Activated CD4-positive, alpha-beta T cell treated with anti-CD3 and anti-CD28 coated beads, Interleukin-2, Interleukin-4, amounts not matched to agents 100 ng/mL and 50 ng/mL, durations not matched to agents 16 hours and 8 hours (primary cell): ENCODE results near the gene OPCML.

ENCODE experiments used
- DNase-seq: peaks from one replicate; pipeline ENCODE4 v3.0.0-alpha.2; 2020; ENCODE audit warnings: low spot score

Gene OPCML

DNA sequence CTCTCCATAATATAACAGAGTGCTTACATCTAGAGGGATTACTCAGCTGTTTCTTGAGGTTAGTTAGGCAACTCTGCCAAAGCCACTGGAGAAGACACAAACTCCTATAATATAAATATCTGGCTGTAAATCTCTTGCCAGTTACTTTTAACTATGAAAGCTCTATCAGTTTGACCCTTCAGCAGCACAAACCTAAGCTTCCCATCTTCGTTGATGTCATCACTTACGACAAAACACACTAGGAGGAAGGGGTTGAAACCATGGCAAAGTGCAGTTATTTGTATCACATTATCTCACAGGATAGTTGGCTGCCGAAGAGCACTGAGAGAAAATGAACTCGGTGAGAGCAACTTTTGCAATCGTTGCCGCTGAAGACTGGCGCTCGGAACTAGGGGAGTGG, 922.1 kb downstream of the OPCML start:
- DNase-seq: no peak

DNA sequence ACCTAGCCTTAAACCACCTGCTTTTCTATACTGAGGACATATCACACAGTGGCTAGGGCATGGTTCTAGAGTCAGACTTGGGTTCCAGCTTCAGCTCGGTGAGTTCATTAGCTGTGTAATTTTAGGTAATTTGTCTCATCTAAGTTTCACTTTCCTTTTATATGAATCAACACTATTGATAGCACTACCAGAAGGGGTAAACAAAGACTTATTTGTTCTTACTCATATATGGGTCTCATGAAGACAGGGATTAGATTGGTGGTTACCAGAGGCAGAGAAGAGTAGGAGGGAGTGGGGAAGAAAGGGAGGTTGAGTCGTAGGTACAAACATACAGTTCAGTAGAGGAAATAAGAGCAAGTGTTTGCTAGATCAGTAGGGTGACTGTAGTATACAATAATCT, 924.7 kb downstream of the OPCML start:
- DNase-seq: no peak

GRCh38 chr11:132605825-132606570, 926.3 kb downstream of the OPCML start:
- DNase-seq: no peak

DNA sequence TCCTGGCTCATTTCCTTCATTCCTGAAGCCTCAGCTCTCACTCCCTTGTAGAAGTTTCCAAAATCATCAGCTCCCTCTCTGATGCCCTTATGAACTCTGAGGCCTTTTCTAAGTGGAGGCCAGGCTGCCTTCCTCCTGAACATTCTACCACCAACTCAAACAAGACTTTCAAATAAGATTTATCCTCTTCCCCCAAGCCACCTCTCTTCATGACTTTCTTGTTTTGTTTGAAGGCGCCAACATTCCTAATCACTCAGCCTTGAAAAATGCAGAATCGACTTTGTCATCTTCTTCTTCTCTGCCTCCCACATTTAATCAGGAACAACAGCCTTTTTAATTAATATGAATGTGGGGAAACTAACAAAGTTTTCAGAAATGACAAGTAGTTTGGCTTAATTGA, 927.9 kb downstream of the OPCML start:
- DNase-seq: no peak

DNA sequence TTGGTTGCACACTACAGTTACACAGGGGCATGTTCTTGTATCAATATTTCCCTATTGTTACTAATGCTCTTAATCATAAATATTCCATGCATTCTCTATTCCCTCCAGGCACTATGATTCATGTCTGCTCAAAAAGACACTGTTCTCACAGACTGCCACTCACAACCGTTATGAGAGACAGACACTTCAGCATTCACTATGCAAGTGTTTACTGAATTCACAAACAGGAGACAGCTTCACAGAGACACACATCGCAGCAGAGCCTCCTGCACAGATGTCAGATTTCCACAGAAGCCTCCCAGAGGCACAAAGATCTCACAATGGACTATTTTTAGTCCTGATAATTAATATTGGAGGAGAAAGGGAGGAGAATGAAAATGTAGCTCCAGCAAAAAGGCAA, 930.4 kb downstream of the OPCML start:
- no peak for DNase-seq

- no peak for DNase-seq
These were observed 936.6 kb downstream of the OPCML start for GRCh38 chr11:132595711-132596134.

- no peak for DNase-seq
These were observed 937.1 kb downstream of the OPCML start for GRCh38 chr11:132595246-132595645.

DNA sequence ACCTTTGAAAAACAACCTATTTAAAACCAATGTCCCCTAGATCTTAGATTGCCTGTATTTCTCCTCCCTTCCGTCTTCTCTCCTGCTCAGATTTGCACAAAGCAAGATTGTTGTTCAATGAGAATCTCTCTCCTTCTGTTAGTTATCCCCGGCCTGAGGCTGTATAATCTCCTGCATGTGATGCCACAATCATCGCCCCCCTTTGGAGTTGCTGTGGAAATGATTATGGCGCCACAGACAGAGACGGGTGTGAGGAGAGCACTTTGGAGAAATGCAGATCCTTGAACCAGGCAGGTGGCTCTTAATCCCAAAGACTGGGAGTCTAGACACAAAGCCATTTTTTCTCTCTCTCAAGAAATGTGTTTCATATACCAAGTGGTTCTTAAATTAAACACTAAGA, 941.3 kb downstream of the OPCML start:
- DNase-seq: no peak

- DNase-seq: no peak
These were observed 941.7 kb downstream of the OPCML start for GRCh38 chr11:132590554-132590953.

DNA sequence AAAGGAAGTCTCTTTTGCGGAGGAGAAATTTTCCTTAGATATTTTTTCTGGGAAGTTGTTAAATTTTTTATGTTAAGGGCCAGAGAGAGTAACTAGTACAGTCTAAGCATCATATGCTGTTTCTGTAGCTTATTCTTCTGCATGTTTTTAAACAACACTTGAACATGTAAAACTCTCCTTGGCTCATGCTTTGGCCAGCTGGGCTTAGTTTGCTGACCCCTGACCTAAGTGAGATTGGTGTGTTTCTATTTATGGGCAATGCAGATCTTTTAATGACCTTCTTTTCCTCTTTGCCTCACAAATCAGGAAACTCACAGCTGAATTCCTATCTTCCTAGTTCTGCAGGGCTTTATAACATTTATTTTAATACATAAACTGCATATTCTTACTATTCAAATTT, 942.5 kb downstream of the OPCML start:
- no peak for DNase-seq

DNA sequence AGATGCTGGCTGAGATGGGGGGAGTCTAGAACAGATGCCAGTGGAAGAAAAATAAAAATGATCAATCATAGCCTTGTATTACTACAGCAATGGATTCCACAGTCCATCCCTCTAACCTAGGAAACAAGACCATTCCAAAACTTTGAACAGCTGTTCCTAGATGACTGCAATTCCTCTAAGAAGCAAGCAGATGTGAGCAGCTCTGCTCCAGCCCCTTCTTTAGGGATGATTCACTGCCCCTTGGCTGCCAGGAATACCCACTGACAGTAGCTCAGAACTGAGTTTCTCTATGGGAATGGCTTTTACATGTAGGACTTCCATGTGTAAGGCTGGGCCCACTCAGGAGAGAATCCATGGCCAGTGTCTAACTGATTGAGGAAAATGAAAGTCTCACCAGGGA, 943.9 kb downstream of the OPCML start:
- no peak for DNase-seq

- no peak for DNase-seq
These were observed 944.6 kb downstream of the OPCML start for GRCh38 chr11:132587716-132588115.

DNA sequence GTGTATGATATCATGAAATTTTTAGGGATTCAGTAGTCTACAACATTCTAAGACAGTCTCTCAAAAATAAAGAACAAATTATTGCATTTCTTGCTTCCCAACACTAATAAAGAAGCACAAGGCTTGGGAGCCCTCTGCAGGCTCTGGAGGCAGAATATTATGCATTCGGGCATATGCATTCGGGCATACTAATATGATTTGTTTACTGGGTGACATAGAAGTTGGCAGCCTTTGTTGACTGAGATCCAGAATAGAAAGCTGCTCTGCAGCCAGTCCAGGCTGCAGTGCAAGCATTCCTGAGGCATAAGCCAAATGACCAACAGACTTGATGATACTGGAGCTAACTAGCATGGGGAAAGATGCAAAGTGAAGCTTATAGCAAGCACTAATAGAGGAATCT, 945.5 kb downstream of the OPCML start:
- no peak for DNase-seq

GRCh38 chr11:132579634-132580327, 952.5 kb downstream of the OPCML start:
- no peak for DNase-seq

GRCh38 chr11:132579136-132579535, 953.2 kb downstream of the OPCML start:
- DNase-seq: no peak

GRCh38 chr11:132578580-132578979, 953.7 kb downstream of the OPCML start:
- DNase-seq: no peak

DNA sequence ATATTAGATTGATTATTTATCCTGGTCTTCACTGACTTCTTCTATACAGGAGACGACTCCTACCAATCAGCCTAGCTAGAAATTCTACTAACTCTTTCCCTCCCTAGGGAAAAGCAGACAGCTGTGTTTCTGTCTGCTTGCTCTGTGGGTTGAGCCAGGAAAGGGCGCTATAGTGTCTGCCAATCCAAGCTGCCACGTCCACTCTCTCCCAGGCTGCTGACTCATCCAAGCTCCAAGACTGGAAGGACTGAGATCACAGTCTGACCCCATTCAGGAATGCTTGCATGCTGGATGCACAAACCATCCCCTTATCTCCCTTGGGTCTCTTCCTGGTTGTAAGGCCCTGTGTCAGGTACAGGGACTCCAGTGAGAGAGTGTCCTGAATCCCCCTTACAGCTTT, 955.6 kb downstream of the OPCML start:
- no peak for DNase-seq

GRCh38 chr11:132564091-132564885, 968.0 kb downstream of the OPCML start:
- DNase-seq: no peak

GRCh38 chr11:132563050-132563449, 969.3 kb downstream of the OPCML start:
- no peak for DNase-seq

GRCh38 chr11:132561937-132562336, 970.4 kb downstream of the OPCML start:
- no peak for DNase-seq

GRCh38 chr11:132559331-132560036, 972.8 kb downstream of the OPCML start:
- DNase-seq: no peak

DNA sequence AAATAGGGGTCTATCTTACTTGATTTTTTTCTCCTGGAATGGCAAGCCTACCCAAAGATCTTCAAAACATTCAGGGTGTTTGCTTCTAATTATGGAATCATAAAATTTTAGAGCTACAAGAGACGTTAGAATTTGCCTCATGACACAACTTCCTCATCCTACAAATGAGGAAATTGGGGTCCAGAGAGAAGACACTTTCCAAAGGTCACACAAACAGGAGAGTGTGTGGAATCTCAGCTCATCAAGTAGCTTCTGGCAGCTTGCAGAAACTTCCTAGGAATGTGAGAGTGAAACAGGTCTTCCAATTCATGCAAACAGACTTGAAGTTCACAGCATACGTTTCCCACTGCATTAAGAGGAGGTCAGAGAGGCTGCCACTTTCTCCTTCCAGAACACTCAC, 976.0 kb downstream of the OPCML start:
- no peak for DNase-seq
